ENCODE measurements around the gene DYSF. TPM values are rescaled to one million over a fixed set of nuclear protein-coding genes. Genes with fewer than 3 reads are reported as not detected.
A peak's percentile ranks its signal among the peaks of the same experiment; 100 is the strongest.
"Not testable (repeated sequence)": the region's sequence is repeated elsewhere in the genome, so short reads cannot be mapped to it uniquely, and the experiment has no call there.

The DYSF gene
- total and polyA plus RNA-seq, 5 donors, result 36.7 to 49.4 (median 42.1) TPM

DNA sequence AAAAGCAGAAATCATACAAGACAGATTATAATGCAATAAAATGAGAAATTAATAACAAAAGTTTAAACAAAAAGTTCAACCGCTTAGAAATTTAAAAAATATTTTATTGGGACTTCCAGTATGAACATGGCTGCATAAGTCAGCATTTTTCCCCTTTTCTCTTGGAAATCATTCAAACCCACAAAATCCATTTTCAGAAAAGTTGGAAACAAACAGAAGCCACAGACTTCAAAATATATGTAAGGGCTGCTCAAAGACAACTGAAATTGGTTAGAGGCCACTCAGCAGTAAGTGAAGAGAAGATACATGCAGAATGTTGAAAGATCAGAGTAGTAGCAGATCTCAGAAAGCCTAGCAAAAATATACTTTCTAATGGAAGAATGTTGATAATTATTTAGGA lies 194.0 kb downstream of the DYSF start:
- intact Hi-C loops (cut with DNase I), result no loop called here
- Histone ChIP-seq H3K27ac (ENCODE audit: low read length) (no peak overlapping the region), H3K9me3 (ENCODE audit: control insufficient read depth, low read length) (no peaks in the 10 kb centered on the region), H3K4me3 (ENCODE audit: low read length) (no peak overlapping the region), H3K27me3 (ENCODE audit: control insufficient read depth, insufficient read depth) (no peaks in the 10 kb centered on the region), H3K4me1 (ENCODE audit: control insufficient read depth, insufficient read depth, low read length) (peaks cover 7% of the 10 kb centered on the region)
- no peak for DNase-seq
- no peak for ATAC-seq
- WGBS, result 98% methylated on average over 1 of the region's 1 CpG

DNA sequence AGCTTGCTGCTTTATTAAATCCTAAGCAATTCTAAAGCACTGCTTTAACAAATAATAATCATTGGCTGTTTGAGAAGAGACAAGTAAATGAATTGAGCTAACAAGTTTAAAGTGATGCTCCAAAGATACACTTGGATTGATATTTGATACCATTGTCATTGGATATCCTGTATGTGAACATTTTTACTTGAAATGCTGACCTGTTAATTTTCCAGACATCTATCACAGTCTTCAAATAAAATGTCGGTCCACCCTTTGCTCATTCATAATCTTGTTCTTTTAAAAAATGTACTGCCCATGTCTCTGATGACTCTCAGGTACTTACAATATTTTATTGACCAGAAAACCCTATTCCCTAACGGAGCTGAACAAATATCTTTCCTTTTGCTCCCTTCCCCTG lies 202.1 kb downstream of the DYSF start:
- no peak for DNase-seq
- no peaks in the 10 kb centered on the region for H3K4me1 ChIP-seq (ENCODE audit: control insufficient read depth, insufficient read depth, low read length)
- H3K4me3 ChIP-seq (ENCODE audit: low read length), result no peak overlapping the region
- H3K27ac ChIP-seq (ENCODE audit: low read length), result no peak overlapping the region
- H3K9me3 ChIP-seq (ENCODE audit: control insufficient read depth, low read length), result no peaks in the 10 kb centered on the region
- H3K27me3 ChIP-seq (ENCODE audit: control insufficient read depth, insufficient read depth), result no peaks in the 10 kb centered on the region
- intact Hi-C loops (cut with DNase I), result no loop called here
- no peak for ATAC-seq
- WGBS, result 96% methylated on average over 2 of the region's 2 CpGs

DNA sequence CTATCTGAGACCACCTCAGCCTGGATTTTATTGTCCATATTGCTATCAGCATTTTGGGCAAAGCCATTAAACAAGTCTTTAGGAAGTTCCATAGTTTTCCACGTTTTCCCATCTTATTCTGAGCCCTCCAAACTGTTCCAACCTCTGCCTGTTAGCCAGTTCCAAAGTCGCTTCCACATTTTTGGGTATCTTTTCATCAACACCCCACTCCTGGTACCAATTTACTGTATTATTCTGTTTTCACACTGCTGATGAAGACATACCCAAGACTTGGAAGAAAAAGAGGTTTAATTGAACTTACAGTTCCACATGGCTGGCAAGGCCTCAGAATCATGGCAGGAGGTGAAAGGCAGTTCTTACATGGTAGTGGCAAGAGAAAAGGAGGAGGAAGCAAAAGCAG lies 204.9 kb downstream of the DYSF start:
- intact Hi-C loops (cut with DNase I); H3K4me3 ChIP-seq (ENCODE audit: low read length); H3K9me3 ChIP-seq (ENCODE audit: control insufficient read depth, low read length); H3K27ac ChIP-seq (ENCODE audit: low read length); DNase-seq; ATAC-seq; H3K4me1 ChIP-seq (ENCODE audit: control insufficient read depth, insufficient read depth, low read length); H3K27me3 ChIP-seq (ENCODE audit: control insufficient read depth, insufficient read depth): not testable (repeated sequence)
- WGBS, result 71% methylated on average over 2 of the region's 2 CpGs

- no peaks in the 10 kb centered on the region for H3K4me1 ChIP-seq (ENCODE audit: control insufficient read depth, insufficient read depth, low read length)
- ATAC-seq, result no peak
- H3K27ac ChIP-seq (ENCODE audit: low read length), result no peak overlapping the region
- H3K27me3 ChIP-seq (ENCODE audit: control insufficient read depth, insufficient read depth), result no peaks in the 10 kb centered on the region
- no peaks in the 10 kb centered on the region for H3K9me3 ChIP-seq (ENCODE audit: control insufficient read depth, low read length)
- DNase-seq, result no peak
- WGBS, result 96% methylated on average over 3 of the region's 3 CpGs
- H3K4me3 ChIP-seq (ENCODE audit: low read length), result no peak overlapping the region
- intact Hi-C loops (cut with DNase I), result no loop called here
Measured at GRCh38 chr2:71658771-71659170, 205.4 kb downstream of the DYSF start.

GRCh38 chr2:71659868-71660518 lies 206.6 kb downstream of the DYSF start:
- H3K4me1 ChIP-seq (ENCODE audit: control insufficient read depth, insufficient read depth, low read length), result no peaks in the 10 kb centered on the region
- H3K9me3 ChIP-seq (ENCODE audit: control insufficient read depth, low read length), result no peaks in the 10 kb centered on the region
- no peak for DNase-seq
- ATAC-seq, result peak in 1 of 2 donors; percentile 19
- H3K4me3 ChIP-seq (ENCODE audit: low read length), result no peak overlapping the region
- 79% methylated on average over 5 of the region's 5 CpGs for WGBS
- intact Hi-C loops (cut with DNase I), result no loop called here
- H3K27ac ChIP-seq (ENCODE audit: low read length), result no peak overlapping the region
- no peaks in the 10 kb centered on the region for H3K27me3 ChIP-seq (ENCODE audit: control insufficient read depth, insufficient read depth)

DNA sequence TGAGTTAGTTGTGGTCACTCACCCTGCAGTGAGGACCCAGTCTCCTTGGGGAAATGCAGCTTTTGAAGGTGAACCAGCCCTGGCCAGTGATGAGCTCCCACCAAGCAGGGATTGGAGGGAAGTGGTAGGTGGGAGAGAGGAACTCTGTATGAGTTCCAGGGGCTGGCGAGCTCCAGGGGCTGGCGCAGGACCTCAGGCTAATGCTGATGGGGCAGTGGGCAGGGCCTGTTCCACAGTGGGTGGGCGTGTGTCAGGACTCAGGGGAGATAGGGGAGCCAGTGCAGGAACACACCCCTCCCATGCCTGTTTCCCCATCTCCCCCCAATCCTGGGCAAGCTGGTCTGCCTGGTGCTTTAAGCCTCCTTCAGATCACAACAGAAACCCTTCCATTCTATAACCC lies 208.4 kb downstream of the DYSF start:
- Histone ChIP-seq H3K27me3 (ENCODE audit: control insufficient read depth, insufficient read depth) (no peaks in the 10 kb centered on the region), H3K9me3 (ENCODE audit: control insufficient read depth, low read length) (no peaks in the 10 kb centered on the region), H3K4me1 (ENCODE audit: control insufficient read depth, insufficient read depth, low read length) (no peaks in the 10 kb centered on the region), H3K27ac (ENCODE audit: low read length) (no peak overlapping the region), H3K4me3 (ENCODE audit: low read length) (no peak overlapping the region)
- ATAC-seq (peak in 1 of 2 donors; percentile 33), DNase-seq (no peak)
- intact Hi-C loops (cut with DNase I), result no loop called here
- whole genome bisulfite sequencing, result 75% methylated on average over 3 of the region's 3 CpGs

DNA sequence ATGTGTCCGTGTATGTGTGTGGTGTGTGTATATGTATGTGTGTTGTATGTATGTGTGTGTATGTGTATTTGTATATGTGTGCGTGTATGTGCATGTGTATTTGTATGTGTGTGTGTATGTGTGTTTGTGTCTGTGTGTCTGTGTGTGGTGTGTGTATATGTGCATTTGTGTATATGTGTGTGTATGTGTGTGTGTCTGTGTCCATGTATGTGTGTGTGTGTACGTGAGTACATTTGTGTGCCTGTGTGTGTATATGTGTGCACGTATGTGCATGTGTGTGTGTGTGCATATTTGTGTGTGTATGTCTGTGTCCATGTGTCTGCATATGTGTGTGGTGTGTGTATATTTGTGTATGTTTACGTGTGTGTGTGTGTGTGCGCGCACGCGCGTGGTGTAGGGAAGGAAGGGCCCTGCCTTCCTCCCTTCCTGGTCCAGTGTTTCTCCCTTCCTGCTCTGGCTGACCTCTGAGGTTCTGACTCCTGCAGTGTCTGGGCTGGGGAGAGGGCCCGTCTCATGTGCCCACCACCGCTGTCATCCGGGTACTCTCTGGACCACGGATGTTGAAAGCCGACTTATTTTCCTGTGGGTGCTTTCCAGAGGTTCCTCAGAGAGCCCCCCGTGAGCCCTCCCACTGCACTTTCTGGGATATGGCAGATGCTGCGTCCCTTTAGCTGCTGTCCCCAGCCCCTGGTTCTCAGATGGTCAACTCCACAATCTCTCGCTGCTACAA lies 209.5 kb downstream of the DYSF start:
- WGBS, result 74% methylated on average over 18 of the region's 18 CpGs
- Histone ChIP-seq H3K4me3 (ENCODE audit: low read length) (no peak overlapping the region), H3K4me1 (ENCODE audit: control insufficient read depth, insufficient read depth, low read length) (no peaks in the 10 kb centered on the region), H3K9me3 (ENCODE audit: control insufficient read depth, low read length) (no peaks in the 10 kb centered on the region), H3K27ac (ENCODE audit: low read length) (no peak overlapping the region), H3K27me3 (ENCODE audit: control insufficient read depth, insufficient read depth) (no peaks in the 10 kb centered on the region)
- ATAC-seq (peak in 1 of 2 donors; percentile 44), DNase-seq (no peak)
- intact Hi-C loops (cut with DNase I), result no loop called here

DNA sequence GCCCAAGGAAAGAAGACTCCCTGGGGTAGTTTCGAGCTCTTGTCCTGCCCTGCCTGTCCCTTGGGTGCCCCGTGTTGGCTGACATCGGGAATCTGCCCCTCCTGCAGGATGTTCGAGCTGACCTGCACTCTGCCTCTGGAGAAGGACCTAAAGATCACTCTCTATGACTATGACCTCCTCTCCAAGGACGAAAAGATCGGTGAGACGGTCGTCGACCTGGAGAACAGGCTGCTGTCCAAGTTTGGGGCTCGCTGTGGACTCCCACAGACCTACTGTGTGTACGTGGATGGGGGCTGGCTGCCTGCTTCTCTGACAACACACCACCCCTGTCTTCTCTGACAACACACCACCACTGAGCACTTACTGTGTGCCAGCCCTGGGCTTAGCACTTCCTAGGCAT lies 210.8 kb downstream of the DYSF start:
- intact Hi-C loops (cut with DNase I), result no loop called here
- Histone ChIP-seq H3K4me1 (ENCODE audit: control insufficient read depth, insufficient read depth, low read length) (no peaks in the 10 kb centered on the region), H3K27ac (ENCODE audit: low read length) (no peak overlapping the region), H3K9me3 (ENCODE audit: control insufficient read depth, low read length) (no peaks in the 10 kb centered on the region), H3K27me3 (ENCODE audit: control insufficient read depth, insufficient read depth) (no peaks in the 10 kb centered on the region), H3K4me3 (ENCODE audit: low read length) (no peak overlapping the region)
- ATAC-seq (no peak), DNase-seq (no peak)
- 86% methylated on average over 11 of the region's 11 CpGs for WGBS

GRCh38 chr2:71665168-71666093 lies 212.1 kb downstream of the DYSF start:
- Histone ChIP-seq H3K27me3 (ENCODE audit: control insufficient read depth, insufficient read depth) (no peaks in the 10 kb centered on the region), H3K4me1 (ENCODE audit: control insufficient read depth, insufficient read depth, low read length) (no peaks in the 10 kb centered on the region), H3K4me3 (ENCODE audit: low read length) (no peak overlapping the region), H3K27ac (ENCODE audit: low read length) (no peak overlapping the region), H3K9me3 (ENCODE audit: control insufficient read depth, low read length) (no peaks in the 10 kb centered on the region)
- intact Hi-C loops (cut with DNase I), result no loop called here
- WGBS, result 90% methylated on average over 11 of the region's 11 CpGs
- no peak for ATAC-seq
- peak in 1 of 3 donors; percentile 40 for DNase-seq

DNA sequence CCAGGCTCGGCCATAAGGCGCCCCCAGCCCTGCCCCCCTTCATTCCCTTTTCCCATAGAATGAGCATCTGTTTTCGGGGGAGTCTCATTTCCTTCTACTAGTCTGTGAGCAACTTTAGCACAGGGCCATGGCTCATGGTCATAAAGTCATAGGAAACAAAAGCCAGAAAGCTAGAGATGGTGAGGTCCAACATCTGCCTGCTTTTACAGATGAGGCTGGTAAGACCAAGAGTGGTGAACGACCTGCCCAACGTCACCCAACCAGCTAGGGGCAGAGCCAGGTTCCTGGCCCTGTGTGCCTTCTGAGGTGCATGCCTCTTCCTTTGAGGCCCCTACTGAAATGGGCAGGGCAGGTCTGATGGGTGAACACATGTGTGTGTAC lies 212.7 kb downstream of the DYSF start:
- no peaks in the 10 kb centered on the region for H3K27me3 ChIP-seq (ENCODE audit: control insufficient read depth, insufficient read depth)
- H3K9me3 ChIP-seq (ENCODE audit: control insufficient read depth, low read length), result no peaks in the 10 kb centered on the region
- no peaks in the 10 kb centered on the region for H3K4me1 ChIP-seq (ENCODE audit: control insufficient read depth, insufficient read depth, low read length)
- H3K27ac ChIP-seq (ENCODE audit: low read length), result no peak overlapping the region
- 94% methylated on average over 5 of the region's 5 CpGs for WGBS
- intact Hi-C loops (cut with DNase I), result no loop called here
- ATAC-seq (no peak), DNase-seq (no peak)
- H3K4me3 ChIP-seq (ENCODE audit: low read length), result no peak overlapping the region

All from right cardiac atrium (tissue), 5 donors.